C4-2B (cell line): ENCODE results near the gene PACS2.

Experiments used
- CTCF ChIP-seq: fragments of 450-650 bp; conservative IDR thresholded peaks from 2 replicates; pipeline ENCODE4 v1.5.1; 2017; ENCODE audit warnings: mild to moderate bottlenecking
- ZFX ChIP-seq: fragments of 450-650 bp; IDR thresholded peaks from 2 replicates; pipeline ENCODE4 v1.6.1; 2017

- TF ChIP-seq CTCF (no peak), ZFX (no peak)
Measured at GRCh38 chr14:105279642-105280361, 34.7 kb upstream of the PACS2 start.
